SIG-M5 (cell line): Measurements from ENCODE around the gene ASIC3.
"Not testable (repeated sequence)": the region's sequence is repeated elsewhere in the genome, so short reads cannot be mapped to it uniquely, and the experiment has no call there.

ENCODE experiments used
- DNase-seq: peaks from one replicate; lab custom pipeline; 2025; lab: John Stamatoyannopoulos, UW

The ASIC3 gene

DNA sequence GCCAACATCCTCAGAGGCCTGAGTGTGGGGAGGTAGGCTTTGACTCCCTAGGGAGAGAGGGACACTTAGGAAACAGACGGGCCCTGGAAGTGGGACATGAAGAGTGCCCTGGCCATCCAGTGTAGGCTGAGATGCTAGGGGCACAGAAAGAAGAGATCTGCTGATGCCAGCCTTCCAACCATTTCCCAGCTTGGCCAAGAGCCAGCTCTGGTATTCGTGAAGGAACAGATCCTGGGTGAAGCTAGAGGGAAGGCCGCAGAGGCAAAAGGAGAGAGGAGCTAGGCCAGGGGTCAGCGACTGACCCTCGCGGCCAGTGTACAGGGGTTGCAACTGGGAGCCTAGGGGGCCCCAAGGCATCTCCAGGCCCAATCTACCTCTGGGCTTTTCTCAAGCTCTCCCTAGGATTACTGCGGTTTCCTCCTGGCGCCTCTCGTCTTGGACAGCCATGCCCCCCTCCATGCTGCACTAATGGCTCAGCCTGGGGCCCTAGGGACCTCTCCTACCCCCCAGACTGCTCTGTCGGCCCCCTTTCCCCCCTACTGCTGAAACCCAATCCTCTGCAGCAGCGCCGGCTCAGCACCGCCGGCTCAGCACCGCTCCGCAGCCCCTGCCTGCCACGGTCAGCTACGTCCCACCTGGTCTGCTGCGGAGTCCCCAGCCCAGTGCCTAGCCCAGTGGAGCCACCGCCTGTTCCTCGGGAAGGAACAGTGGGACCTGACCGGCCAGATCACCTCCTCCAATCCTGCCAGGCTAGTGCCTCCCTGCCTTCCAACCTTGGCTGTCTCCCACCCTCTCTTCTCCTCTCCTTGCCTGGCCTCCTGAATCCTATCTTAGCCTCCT, at the start of gene ASIC3:
ASIC3 (plus strand) TSS at position 556 of the 840 bp plus-strand sequence. CDS start 355 bp downstream, outside the sequence.
- no peak for DNase-seq

DNA sequence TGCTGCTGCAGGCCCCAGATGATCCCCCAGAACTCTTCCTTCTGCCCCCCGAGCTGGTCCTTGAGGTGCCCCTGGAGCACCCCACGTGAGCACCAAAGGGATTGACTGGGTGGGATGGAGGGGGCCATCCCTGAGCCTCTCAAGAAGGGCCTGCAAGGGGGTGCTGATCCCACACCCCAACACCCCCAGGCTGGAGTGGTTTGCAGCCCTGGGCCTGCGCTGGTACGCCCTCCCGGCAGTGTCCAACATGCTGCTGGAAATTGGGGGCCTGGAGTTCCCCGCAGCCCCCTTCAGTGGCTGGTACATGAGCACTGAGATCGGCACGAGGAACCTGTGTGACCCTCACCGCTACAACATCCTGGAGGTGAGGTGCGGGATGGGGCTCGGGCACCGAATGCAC, 49.3 kb upstream of the ASIC3 start:
- no peak for DNase-seq

DNA sequence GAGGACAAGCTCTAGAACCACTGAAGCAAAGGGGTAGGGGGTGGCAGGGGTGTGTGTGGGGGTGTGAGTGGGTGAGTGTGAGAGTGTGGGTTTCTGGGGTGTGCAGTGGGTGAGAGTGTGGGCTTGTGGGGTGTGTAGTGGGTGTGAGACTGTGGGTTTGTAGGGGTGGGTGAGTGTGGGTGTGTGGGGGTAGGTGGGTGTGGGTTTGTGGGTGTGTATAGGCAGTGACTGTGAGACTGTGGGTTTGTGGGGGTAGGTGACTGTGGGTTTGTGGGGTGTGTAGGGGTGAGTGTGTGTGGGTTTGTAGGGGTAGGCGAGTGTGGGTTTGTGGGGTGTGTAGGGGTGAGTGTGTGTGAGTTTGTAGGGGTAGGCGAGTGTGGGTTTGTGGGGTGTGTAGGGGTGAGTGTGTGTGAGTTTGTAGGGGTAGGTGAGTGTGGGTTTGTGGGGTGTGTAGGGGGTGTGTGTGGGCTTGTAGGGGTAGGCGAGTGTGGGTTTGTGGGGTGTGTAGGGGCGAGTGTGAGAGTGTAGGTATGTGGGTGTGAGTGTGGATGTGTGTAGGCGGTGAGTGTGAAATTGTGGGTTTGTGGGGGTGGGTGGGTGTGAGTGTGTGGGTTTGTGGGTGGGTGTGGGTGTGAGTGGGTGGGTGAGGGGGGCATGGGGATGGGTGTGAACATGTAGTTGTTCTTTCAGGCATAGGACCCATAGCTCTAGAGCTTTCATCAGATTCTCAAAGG, 48.7 kb upstream of the ASIC3 start:
- no peak for DNase-seq

DNA sequence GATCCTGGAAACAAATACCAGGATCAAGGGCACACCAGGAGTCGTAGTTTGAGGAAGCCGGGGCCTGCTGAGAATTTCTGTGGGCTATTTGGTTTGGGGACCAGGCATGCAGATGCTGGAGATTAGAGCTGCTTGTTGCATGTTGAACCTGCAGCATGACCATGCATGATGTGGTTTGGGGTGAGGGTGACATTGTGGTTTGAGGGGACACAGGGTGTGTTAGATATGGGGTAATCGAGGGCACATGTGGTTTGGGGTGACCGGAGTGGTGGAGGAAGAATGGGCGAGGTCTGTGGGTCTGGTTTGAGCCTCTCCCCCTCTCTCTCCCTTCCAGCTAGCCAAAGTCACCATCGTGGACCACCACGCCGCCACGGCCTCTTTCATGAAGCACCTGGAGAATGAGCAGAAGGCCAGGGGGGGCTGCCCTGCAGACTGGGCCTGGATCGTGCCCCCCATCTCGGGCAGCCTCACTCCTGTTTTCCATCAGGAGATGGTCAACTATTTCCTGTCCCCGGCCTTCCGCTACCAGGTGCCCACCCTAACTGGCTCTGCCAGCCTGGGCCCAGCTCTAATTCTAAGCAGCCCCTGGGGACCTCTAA, 47.3 kb upstream of the ASIC3 start:
- DNase-seq, result no peak

DNA sequence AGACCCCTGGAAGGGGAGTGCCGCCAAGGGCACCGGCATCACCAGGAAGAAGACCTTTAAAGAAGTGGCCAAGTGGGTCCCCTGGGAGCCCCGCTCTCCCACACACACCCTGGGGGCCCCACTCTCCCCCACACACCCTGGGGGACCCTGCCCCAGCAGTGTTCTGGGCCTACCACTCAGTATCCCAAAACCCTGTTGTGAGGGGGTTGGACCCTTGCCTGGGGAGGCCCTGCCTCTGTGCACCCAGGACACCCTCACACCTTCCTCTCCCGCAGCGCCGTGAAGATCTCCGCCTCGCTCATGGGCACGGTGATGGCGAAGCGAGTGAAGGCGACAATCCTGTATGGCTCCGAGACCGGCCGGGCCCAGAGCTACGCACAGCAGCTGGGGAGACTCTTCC, 46.8 kb upstream of the ASIC3 start:
- no peak for DNase-seq

DNA sequence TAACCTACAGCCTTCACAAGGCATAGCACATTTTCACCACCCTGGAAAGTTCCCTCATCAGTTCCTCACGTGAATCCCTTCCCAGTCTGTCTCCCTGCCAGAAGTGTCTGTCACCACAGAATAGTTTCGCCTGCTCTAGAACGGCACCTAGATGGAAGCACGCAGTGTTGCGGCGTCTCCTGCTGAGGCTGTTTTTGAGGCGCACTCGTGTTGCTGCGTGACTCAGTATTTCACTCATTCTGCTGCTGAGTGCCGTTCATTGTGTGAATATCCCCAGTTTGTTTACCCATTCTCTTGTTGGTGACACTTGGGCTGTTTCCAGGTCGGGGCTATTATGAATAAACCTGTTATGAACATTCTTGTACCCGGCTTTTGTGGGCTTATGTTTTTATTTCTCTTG, 44.8 kb upstream of the ASIC3 start:
- DNase-seq, result no peak

DNA sequence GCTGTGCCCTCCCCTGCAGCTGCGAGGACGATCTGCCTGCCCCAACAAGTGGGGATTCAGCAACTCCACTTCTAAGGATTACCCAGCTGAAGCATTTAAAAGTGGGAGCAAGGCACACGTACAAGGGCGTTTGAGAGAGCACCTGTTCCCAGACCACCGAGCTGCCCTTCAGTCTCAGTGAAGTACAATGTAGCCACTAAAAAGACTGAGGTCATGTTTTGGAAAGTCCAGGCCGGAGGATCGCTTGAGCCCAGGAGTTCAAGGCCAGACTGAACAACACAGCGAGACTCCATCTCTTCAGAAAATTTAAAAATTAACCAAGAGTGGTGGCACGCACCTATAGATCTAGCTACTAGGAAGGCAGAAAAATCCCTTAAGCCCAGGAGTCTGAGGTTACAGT, 42.8 kb upstream of the ASIC3 start:
- no peak for DNase-seq

DNA sequence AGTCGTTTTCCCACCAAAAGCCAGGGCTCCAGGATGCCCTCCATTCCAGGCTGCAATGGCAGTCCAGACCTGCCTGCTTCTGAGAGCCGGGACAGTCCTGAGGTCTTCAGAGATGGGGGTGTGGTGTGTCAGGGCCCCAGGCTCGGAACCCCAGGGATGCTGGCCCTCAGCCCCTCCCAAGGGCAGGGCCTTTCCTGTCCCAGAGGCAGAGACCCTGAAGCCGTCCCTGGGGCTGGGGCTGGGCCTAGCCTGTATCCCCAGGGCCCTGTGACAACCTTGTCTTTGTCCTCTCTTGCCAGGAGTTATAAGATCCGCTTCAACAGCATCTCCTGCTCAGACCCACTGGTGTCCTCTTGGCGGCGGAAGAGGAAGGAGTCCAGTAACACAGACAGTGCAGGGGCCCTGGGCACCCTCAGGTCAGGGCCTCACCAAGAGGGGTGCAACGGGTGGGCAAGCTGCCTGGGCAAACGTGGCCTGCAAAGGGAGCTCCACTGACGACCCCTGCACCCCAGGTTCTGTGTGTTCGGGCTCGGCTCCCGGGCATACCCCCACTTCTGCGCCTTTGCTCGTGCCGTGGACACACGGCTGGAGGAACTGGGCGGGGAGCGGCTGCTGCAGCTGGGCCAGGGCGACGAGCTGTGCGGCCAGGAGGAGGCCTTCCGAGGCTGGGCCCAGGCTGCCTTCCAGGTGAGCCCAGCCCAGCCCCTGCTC, 41.6 kb upstream of the ASIC3 start:
- no peak for DNase-seq

DNA sequence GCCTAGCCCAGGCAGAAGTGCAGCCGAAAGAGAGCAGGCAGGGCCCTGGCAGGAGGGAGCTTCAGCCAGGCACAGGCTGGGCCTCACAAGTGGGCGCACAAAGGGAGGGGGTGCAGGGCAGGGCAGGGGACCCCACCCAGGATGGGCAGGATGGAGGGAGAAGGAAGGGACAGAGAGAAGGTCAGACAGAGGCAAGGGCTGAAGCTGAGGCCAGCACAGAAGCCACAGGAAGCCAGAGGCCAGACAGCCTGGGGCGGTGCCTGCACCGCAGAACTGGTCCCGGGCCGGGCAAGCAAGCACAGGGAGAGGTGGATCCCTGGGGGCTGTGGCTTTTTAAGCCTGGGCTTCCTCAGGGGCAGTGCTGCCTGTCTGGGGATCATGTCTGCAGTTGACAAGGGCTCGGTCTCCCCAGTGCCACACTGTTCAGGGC, 40.8 kb upstream of the ASIC3 start:
- DNase-seq, result no peak

DNA sequence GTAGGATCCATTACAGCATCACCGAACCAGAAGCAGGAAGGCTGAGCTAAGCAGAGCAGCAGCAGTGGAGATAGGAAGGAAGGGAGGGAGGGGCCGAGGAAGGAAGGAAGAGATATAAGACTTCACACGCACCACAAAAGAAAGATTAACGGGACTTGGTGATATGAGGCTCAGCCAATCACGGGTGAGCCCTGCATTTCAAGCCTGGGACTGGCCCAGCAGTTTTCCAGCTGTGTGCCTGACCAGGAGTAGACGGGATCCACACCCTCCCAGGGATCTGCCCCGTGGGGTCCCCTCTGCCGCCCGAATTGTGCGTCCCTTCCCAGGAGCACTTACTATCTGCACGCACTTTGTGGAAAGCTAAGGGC, 40.2 kb upstream of the ASIC3 start:
- DNase-seq, result no peak

DNA sequence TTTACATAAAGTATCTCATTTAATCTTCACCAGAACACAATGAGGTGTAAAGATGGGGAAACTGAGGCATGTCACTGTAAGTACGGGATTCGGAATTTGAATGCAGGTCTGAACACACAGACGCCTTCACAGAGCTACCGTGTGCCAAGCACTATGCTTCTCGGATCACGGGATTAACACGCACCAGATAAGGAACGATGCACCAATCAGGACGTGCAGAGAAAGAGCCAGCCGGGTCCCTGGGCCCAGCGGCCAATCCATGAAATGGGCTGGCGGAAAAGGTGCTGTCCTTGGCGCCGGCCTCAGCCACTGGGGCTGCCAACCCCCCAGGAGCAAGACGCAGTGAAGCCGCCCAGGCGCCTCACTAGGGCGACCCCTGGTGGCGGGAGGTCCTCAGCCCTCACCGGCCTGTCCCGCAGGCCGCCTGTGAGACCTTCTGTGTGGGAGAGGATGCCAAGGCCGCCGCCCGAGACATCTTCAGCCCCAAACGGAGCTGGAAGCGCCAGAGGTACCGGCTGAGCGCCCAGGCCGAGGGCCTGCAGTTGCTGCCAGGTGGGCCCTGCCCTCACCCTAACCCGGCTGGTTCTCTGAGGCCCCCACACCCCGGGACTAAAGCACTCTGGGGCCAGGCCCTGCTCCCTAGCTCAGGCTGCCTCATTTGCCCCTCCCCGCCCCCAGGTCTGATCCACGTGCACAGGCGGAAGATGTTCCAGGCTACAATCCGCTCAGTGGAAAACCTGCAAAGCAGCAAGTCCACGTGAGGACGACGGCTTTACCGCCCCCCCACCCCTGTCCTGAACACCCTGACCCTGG, 39.6 kb upstream of the ASIC3 start:
- DNase-seq, result no peak

DNA sequence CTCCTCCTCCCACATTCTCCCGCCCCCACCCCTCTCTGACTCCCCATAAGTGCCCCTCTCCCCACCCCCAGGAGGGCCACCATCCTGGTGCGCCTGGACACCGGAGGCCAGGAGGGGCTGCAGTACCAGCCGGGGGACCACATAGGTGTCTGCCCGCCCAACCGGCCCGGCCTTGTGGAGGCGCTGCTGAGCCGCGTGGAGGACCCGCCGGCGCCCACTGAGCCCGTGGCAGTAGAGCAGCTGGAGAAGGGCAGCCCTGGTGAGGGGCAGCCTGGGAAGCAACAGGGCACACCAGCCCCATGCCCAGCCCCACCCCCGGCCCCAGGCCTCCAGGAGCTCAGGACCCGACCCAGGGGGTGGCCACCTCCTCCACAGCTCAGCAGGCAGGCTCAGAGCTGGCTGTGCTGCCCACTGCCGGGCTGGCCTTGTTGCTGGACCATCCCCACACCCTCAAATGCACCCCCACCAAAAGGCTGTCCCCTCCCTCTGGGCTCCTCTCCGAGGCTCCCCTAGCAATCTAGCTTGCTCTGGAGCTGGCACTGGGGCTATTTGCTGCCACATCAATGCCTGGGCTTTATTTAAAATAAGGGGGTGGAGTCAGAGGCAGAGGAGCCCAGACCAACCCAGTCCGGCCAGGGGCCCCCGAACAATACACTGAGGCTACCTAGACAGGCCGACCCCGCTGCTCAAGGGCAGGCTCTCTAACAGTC, 38.8 kb upstream of the ASIC3 start:
- DNase-seq, result no peak

DNA sequence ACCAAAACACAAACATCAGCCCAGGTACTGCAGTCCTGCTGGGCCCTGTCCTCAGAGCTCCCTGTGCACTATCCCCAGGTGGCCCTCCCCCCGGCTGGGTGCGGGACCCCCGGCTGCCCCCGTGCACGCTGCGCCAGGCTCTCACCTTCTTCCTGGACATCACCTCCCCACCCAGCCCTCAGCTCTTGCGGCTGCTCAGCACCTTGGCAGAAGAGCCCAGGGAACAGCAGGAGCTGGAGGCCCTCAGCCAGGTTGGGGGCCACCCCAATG, 38.4 kb upstream of the ASIC3 start:
- no peak for DNase-seq

DNA sequence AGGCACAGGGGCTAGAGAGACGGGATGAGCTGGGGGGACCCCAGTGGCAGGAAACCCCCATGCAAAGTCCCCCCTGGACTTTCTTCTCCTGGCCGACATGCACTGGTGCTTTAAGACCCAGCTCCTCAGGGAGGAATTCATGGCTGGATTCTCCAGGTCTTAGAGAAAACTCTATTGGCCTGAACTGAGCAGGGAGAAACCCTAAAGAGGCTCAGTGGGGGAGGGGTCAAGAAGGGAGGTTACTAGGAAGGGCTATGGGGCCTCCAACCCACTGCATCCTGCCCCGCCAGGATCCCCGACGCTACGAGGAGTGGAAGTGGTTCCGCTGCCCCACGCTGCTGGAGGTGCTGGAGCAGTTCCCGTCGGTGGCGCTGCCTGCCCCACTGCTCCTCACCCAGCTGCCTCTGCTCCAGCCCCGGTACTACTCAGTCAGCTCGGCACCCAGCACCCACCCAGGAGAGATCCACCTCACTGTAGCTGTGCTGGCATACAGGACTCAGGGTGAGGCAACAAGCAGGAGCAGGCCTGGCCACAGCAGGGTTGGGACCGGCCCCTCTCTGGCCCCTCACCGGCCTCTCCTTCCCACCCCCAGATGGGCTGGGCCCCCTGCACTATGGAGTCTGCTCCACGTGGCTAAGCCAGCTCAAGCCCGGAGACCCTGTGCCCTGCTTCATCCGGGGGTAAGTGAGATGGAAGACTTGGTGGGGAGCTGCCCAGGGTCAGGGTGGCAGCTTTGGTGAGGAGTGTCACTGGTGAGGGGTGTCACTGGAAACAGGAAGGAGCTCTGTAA, 37.8 kb upstream of the ASIC3 start:
- no peak for DNase-seq

DNA sequence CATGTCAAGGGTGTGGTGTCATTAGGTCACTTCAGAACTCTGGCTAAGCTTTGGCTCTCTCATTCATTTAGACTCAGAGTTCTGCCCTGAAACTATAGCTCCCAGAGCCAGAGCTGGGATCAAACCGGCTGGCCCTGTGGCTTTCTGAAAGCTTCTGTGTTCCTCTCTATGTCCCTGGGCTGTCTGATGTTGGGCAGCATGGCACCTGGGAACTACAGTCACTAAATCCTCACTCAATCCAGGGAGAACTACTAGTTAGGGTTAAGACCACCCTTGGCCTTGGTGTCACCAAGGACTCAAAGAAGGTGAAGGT, 37.3 kb upstream of the ASIC3 start:
- DNase-seq, result no peak

DNA sequence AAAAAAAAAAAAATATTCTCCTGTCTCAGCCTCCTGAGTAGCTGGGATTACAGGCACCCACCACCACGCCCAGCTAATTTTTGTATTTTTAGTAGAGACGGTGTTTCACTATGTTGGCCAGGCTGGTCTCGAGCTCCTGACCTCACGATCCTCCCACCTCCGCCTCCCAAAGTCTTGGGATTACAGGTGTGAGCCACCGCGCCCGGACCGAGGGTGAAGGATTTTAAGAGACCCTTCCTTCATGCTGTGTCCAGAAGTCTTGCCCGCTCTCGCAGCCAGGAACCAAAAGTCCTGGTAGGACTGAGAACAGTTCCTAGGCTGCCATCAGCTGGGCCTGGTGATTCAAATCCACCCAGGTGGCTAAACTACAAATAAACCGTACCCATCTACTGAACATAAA, 36.7 kb upstream of the ASIC3 start:
- not testable (repeated sequence) for DNase-seq

DNA sequence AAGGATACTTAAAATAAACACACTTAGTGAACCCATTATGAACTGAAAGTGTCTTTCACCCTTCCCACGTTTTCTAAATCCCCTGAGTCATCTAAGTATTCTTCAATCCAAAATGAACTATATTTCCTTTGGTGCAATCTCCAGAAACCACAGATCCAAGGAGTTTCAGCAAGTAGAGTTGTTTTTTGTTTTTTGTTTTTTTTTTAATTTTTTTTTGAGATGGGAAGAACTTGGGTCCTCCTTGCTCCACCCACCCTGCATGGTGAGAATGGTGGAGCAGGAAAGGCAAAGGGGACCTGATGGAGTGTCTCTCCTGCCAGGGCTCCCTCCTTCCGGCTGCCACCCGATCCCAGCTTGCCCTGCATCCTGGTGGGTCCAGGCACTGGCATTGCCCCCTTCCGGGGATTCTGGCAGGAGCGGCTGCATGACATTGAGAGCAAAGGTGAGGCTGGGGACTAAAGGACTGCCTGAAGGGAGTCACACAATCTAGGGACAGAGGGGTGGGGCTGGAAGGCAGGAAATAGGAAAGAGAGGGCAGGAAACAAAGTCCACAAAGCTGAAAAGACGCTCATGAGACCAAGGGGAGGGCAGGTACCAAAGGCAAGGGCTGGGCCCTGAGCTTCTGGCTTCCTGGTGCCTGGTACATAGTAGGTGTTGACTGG, 36.2 kb upstream of the ASIC3 start:
- no peak for DNase-seq

DNA sequence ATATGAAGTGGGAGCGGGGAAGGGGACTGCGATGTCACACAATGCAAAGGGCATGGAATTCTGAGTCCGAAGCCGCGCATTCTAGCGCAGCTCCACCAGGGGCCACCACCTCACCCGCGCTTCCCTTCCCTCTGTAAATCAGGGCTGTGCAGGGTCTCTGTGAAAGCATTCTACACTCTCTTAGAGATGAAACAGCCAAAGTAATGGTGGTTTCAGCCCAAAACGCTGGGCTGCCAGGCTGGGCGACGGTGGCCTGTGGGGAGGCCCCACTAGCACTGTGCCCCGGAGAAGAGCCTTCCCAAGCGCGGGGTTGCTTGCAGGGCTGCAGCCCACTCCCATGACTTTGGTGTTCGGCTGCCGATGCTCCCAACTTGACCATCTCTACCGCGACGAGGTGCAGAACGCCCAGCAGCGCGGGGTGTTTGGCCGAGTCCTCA, 35.4 kb upstream of the ASIC3 start:
- DNase-seq, result no peak

DNA sequence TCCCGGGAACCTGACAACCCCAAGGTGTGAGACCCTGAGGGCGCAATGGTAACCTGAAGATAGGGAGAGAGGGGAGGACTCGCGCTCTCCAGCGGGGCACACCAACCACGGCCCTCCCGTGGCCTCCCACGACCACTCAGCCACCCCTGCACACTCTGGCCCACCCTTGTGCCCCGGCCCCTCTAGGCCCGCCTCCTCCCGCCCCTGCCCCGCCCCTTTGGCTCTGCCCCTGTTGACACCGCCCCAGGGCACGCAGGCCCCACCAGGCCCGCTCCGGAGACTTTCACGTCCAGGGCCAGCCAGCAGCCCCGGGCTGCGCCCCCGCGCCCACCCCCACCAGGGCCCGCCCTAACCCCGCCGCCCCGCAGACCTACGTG, 35.0 kb upstream of the ASIC3 start:
- no peak for DNase-seq
